Stimulated activated naive CD4-positive, alpha-beta T cell treated with Interleukin-2 at 50 U/mL for 16 hours (primary cell): ENCODE measurements around the gene TNNC2.

ENCODE experiments used
- DNase-seq: peaks from one replicate; lab custom pipeline; 2025; lab: John Stamatoyannopoulos, UW

The TNNC2 gene

DNA sequence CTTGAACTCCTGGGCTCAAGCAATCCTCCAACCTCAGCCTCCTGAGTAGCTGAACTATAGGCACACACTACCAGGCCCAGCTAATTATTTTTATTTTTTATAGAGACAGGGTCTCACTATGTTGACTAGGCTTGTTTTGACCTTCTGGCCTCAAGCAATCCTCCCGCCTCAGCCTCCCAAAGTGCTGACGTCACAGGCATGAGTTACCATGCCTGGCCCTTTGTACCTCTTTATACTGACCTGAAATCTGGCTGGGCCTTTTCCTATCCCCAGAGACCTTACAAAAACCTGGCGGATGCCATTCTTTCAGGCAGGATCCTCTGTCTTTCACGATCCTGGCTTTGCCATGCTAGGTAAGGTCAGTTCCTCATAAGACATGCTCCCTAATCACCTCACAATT lies 47.0 kb downstream of the TNNC2 start:
- no peak for DNase-seq

DNA sequence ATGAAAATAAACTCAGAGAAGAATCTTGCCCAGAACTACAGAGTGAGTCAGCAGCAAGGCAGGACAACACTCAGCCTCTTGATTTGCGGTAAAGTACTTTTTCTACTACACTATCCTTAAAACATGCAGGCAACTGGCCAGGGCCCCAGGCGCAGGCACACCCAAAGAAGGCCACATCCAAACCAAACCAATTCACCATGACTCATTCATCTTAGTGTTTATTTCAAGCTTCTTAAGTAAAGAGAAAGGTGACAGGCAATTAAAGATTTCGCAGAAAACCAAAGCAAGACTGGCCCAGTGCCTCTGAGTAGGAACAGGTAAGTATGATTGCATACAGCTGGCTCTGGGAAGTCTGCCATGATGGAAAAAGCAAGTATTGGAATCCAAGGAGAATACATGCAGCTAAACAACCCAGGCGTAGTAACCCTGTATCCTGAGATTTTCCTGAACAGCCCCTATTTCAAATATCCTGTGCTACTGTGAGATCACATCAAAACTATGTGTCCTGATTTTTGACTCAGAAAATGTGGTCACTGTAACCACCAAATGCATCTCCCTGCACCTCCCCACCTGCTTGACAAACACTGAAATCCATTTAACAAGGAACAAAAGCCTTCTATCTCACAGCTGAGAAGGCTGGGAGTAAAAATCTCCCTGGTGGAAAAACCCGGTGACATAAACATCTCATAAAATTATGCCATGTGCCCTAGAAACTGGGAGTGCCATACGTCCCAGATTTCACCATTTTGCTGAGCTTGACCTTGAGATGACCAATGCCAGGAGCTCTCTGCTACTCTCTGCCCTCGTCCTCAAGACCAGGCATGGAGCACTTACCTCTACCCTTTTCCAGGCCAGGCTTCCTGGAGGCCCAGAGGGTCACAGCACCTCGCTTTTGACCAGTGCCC lies 47.8 kb downstream of the TNNC2 start:
- DNase-seq: no peak

DNA sequence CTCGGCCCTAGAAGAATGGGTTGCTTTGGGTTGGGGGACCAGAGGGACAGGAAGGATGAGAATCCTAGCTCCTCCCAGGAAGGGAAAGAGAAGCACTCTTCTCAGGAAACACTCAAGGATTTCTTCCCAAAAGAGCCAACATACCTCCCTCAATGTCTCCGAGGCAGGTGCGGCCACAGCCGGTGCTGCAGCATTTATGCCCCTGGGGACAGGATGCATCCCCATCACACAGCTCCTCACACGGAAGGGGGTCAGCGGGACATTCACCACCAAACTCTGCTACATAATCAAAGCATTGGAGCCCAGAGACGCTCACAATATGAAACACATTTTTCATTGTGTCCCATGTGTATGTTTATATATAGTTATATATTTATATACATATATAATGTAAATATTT lies 50.2 kb downstream of the TNNC2 start:
- no peak for DNase-seq

DNA sequence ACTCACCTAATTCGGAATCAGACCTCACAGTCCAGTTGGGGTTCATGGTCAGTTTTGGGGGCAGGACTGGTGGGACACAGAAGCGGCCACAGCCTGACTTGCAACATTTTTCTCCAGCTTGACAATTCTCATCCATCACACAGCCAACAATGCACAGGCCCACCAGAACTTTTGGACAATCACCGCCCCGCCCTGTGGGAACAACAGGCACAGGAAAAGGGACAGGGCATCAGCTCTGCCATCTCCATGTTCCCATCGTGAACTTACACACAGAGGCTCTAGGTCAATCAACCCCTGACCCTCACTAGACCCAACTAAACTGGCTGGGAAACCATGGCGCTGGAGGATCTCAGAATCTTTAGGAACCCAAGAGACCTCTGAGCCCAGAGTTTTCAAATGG lies 51.7 kb downstream of the TNNC2 start:
- no peak for DNase-seq

DNA sequence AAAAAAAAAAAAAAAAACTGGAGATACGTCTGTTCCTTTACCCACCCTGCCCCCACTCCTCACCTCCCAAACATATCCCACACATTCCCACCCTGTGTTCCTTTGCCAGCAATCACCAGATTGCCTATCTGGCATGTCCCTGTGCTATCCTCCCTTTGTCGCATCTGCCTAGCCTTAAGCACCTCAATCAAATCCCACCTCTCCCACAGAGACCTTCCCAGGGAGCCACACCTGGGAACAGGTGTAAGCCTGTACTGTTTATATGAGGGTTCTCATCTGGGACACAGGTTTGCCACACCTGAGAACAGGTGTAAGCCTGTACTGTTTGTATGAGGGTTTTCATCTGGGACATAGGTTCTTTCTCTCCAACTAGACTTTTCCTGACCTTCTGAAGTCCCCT lies 52.2 kb downstream of the TNNC2 start:
- DNase-seq: no peak
